Sigmoid colon (tissue), 4 donors: ENCODE measurements around the gene CHCHD6.

ENCODE experiments used
- CTCF ChIP-seq, 4 experiments: fragments of 450-650 bp in 3 of 4; fragments of 200-600 bp in 1 of 4; IDR thresholded peaks; one replicate each; pipeline ENCODE4 v1.5.1; 2016 to 2019; ENCODE audit warnings: antibody characterized with exemption in 4 of 4, mild to moderate bottlenecking in 3 of 4, moderate library complexity in 2 of 4
- EP300 ChIP-seq, 4 donors: sonication (generic); formaldehyde crosslinking; IDR thresholded peaks; one replicate each; pipeline ENCODE4 v1.6.1; 2017; ENCODE audit warnings: antibody characterized with exemption in 4 of 4
- POLR2AphosphoS5 ChIP-seq, 4 donors: sonication (generic); formaldehyde crosslinking; IDR thresholded peaks; one replicate each; pipeline ENCODE4 v1.6.1; 2017; ENCODE audit warnings: antibody characterized with exemption in 4 of 4

- TF ChIP-seq POLR2AphosphoS5 (IDR thresholded peaks at IDR 0.05) (no peak), CTCF (IDR thresholded peaks at IDR 0.05) (no peak), EP300 (IDR thresholded peaks at IDR 0.05) (no peak)
Measured at GRCh38 chr3:126799099-126799498, 95.1 kb downstream of the CHCHD6 start.
